GM12865 (cell line): Measurements from ENCODE around the gene TEX52.
"Not testable (repeated sequence)": the region's sequence is repeated elsewhere in the genome, so short reads cannot be mapped to it uniquely, and the experiment has no call there.

Experiments used
- DNase-seq: peaks from one replicate; pipeline ENCODE4 v3.0.0; 2010; ENCODE audit warnings: low read depth
- H3K4me3 ChIP-seq: 2 replicates; pipeline ENCODE4 v1.5.1; 2011; ENCODE audit warnings: mild to moderate bottlenecking, low read depth, low read length, control low read depth
- CTCF ChIP-seq: IDR thresholded peaks from 2 replicates; pipeline ENCODE4 v1.5.1; 2011; ENCODE audit warnings: low read length, control low read depth, low read depth, inconsistent platforms; ENCODE audit not compliant: insufficient read depth; ENCODE audit errors: missing control alignments

Gene TEX52

DNA sequence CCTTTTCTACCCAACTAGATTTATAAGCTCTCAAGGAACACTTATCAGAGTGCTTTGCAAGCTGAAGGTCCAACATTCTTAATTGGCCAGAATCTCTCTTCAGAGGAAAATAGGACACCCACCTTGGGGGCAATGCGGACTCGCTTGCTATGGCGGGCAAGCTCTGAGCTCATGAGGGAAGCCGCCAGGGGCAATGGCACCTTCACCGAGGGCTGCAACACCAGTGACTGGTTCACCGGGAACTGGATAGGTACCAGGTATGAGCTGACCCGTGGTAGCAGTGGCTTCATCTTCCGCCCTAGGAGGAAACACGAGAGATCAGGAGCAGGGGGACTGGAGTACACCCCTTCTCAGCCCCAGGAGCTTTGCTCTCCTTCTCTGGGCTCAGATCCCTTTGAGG, 7.4 kb upstream of the TEX52 start:
- no peak for TF ChIP-seq CTCF
- no peak overlapping the region for H3K4me3 ChIP-seq
- no peak for DNase-seq

GRCh38 chr12:2863402-2863801, 6.6 kb upstream of the TEX52 start:
- H3K4me3 ChIP-seq, DNase-seq: not testable (repeated sequence)

- TF ChIP-seq CTCF, result no peak
- DNase-seq, result no peak
Observed at GRCh38 chr12:2862876-2863275, 6.0 kb upstream of the TEX52 start.

GRCh38 chr12:2860170-2860569, 3.3 kb upstream of the TEX52 start:
- TF ChIP-seq CTCF, result no peak
- H3K4me3 ChIP-seq, result no peak overlapping the region
- no peak for DNase-seq

More at GRCh38 chr12:2862876-2863275, 6.0 kb upstream of the TEX52 start:
- H3K4me3 ChIP-seq, result no peak overlapping the region

DNA sequence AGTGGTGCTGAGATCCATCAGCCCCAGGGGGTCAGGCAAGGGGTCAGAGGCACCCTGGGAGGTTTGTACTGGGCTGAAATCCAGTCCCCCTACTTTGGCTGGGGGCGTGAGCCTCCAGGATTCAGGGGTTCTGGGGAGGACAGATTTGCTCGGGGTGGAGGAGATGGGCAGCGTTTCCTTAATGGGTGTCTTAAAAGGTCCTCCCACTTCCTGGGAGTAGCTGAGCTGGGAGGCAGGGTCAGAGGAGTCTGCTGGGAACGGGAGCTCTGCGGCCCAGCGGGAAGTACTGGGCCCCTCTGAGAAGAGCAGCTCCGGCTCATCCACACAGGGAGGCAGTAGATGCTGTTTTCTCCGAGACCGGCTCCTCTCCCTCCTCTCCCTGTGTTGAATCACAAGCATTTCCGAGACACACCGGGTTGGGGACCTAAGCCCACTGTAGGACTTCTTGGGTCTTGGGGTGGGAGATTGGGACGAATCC, 2.1 kb upstream of the TEX52 start:
- no peak for TF ChIP-seq CTCF
- DNase-seq, result no peak
- H3K4me3 ChIP-seq, result no peak overlapping the region

- DNase-seq, result no peak
- no peak overlapping the region for H3K4me3 ChIP-seq
- TF ChIP-seq CTCF, result no peak
Observed at GRCh38 chr12:2858334-2858733, 1.5 kb upstream of the TEX52 start.

GRCh38 chr12:2857576-2857975, 737 bp upstream of the TEX52 start:
- no peak for TF ChIP-seq CTCF
- no peak overlapping the region for H3K4me3 ChIP-seq
- no peak for DNase-seq
